GM12872 (cell line): Measurements from ENCODE around the gene LMOD1.
A peak's percentile ranks its signal among the peaks of the same experiment; 100 is the strongest.

ENCODE experiments used
- CTCF ChIP-seq: IDR thresholded peaks from 3 replicates; pipeline ENCODE4 v1.5.1; 2011; ENCODE audit warnings: low read depth, mild to moderate bottlenecking, low read length, moderate library complexity; ENCODE audit not compliant: insufficient read depth

The LMOD1 gene

GRCh38 chr1:201955729-201956143 is 9.4 kb upstream of the LMOD1 start:
- no peak for TF ChIP-seq CTCF

GRCh38 chr1:201955009-201955728 is 8.8 kb upstream of the LMOD1 start, which contains the start of gene TIMM17A:
Gene TIMM17A, plus strand, starts transcription at chr1:201955503. Its CDS starts 24 bp downstream, at chr1:201955527.
- no peak for TF ChIP-seq CTCF

- no peak for TF ChIP-seq CTCF
Measured at GRCh38 chr1:201954263-201955008, 8.1 kb upstream of the LMOD1 start.

- no peak for TF ChIP-seq CTCF
Measured at GRCh38 chr1:201949491-201949890, 3.1 kb upstream of the LMOD1 start.

GRCh38 chr1:201947697-201948008 is 1.3 kb upstream of the LMOD1 start:
- TF ChIP-seq CTCF = no peak

- no peak for TF ChIP-seq CTCF
Measured at GRCh38 chr1:201945863-201946223, 505 bp downstream of the LMOD1 start.

GRCh38 chr1:201945157-201945556 is 1.2 kb downstream of the LMOD1 start:
- TF ChIP-seq CTCF = peak; percentile 34; the same call in 2 of the 3 replicates
